Activated CD8-positive, alpha-beta T cell treated with anti-CD3 and anti-CD28 coated beads for 36 hours (primary cell): ENCODE data around the gene CAVIN2. TPM values are rescaled to one million over a fixed set of nuclear protein-coding genes. Genes with fewer than 3 reads are reported as not detected.

Experiments used
- ATAC-seq: fragments of 200-7000 bp; cut with Tn5 transposase; one replicate; pipeline ENCODE4 v1.10.0; 2021; ENCODE audit warnings: mild to moderate bottlenecking, moderate library complexity
- CTCF ChIA-PET: fragments of 350-600 bp; sonication (Branson Sonifier 250); formaldehyde crosslinking; loops from one replicate; lab custom pipeline; 2021; ENCODE audit warnings: antibody characterized with exemption; lab: Charles Lee
- POLR2A ChIA-PET: fragments of 350-600 bp; sonication (Branson Sonifier 250); formaldehyde crosslinking; loops from one replicate; lab custom pipeline; 2021; ENCODE audit warnings: antibody characterized with exemption; lab: Charles Lee
- DNase-seq: peaks from one replicate; pipeline ENCODE4 v3.0.0-alpha.2; 2020
- H3K27ac Mint-ChIP-seq: one replicate; pipeline ENCODE4 v1.8.0; 2021; ENCODE audit warnings: mild to moderate bottlenecking, mixed read lengths
- H3K27me3 Mint-ChIP-seq: one replicate; pipeline ENCODE4 v1.8.0; 2021; ENCODE audit warnings: mixed read lengths
- H3K36me3 Mint-ChIP-seq: one replicate; pipeline ENCODE4 v1.8.0; 2021; ENCODE audit warnings: low read depth, mixed read lengths
- H3K4me1 Mint-ChIP-seq: one replicate; pipeline ENCODE4 v1.8.0; 2021; ENCODE audit warnings: low read depth, mixed read lengths
- H3K4me3 Mint-ChIP-seq: one replicate; pipeline ENCODE4 v1.8.0; 2021; ENCODE audit warnings: mild to moderate bottlenecking, moderate library complexity, mixed read lengths
- H3K9me3 Mint-ChIP-seq: one replicate; pipeline ENCODE4 v1.8.0; 2021; ENCODE audit warnings: mixed read lengths
- intact Hi-C: fragments of 100-400 bp; cut with micrococcal nuclease; formaldehyde crosslinking; loops from one replicate; pipeline ENCODE4 v1.10.0; 2022
- total RNA-seq, 2 experiments: library from RNA; stranded (reverse); gene quantifications; one replicate each; pipeline ENCODE4 v1.2.3, GENCODE V29; 2021
- TF ChIP-seq, protein P1 (sequence below): fragments of 200-600 bp; IDR thresholded peaks from one replicate; pipeline ENCODE4 v1.8.0; 2022; ENCODE audit warnings: antibody characterized with exemption, mild to moderate bottlenecking

The CAVIN2 gene
- total RNA-seq, 2 experiments from 2014 or later, result not detected

DNA sequence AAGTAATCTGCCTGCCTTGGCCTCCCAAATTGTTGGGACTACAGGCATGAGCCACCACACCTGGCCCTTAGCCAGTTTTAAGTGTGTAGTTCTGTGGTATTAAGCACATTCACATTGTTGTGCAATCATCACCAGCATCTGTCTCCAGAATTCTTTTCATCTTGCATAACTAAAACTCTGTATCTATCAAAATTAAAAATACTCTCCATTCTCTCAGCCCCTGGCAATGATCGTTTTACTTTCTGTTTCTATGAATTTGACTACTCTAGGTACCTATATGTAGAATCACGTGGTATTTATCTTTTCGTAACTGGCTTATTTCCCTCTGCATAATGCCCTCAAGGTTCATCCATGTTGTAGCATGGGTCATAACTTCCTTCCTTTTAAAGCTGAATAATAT, 45.5 kb upstream of the CAVIN2 start:
- no peak for ATAC-seq
- TF ChIP-seq, protein P1, sequence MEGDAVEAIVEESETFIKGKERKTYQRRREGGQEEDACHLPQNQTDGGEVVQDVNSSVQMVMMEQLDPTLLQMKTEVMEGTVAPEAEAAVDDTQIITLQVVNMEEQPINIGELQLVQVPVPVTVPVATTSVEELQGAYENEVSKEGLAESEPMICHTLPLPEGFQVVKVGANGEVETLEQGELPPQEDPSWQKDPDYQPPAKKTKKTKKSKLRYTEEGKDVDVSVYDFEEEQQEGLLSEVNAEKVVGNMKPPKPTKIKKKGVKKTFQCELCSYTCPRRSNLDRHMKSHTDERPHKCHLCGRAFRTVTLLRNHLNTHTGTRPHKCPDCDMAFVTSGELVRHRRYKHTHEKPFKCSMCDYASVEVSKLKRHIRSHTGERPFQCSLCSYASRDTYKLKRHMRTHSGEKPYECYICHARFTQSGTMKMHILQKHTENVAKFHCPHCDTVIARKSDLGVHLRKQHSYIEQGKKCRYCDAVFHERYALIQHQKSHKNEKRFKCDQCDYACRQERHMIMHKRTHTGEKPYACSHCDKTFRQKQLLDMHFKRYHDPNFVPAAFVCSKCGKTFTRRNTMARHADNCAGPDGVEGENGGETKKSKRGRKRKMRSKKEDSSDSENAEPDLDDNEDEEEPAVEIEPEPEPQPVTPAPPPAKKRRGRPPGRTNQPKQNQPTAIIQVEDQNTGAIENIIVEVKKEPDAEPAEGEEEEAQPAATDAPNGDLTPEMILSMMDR, result no peak
- Mint-ChIP-seq H3K9me3 (no peaks in the 10 kb centered on the region), H3K4me1 (no peaks in the 10 kb centered on the region), H3K36me3 (no peaks in the 10 kb centered on the region), H3K4me3 (no peak overlapping the region), H3K27ac (no peak overlapping the region), H3K27me3 (peaks cover 3% of the 10 kb centered on the region)
- DNase-seq, result no peak
- POLR2A ChIA-PET, result no interaction called here
- intact Hi-C loops, result no loop called here
- CTCF ChIA-PET, result no interaction called here

GRCh38 chr2:191891656-191892055, 44.8 kb upstream of the CAVIN2 start:
- H3K4me3 Mint-ChIP-seq, result no peak overlapping the region
- H3K27me3 Mint-ChIP-seq, result peaks cover 3% of the 10 kb centered on the region

DNA sequence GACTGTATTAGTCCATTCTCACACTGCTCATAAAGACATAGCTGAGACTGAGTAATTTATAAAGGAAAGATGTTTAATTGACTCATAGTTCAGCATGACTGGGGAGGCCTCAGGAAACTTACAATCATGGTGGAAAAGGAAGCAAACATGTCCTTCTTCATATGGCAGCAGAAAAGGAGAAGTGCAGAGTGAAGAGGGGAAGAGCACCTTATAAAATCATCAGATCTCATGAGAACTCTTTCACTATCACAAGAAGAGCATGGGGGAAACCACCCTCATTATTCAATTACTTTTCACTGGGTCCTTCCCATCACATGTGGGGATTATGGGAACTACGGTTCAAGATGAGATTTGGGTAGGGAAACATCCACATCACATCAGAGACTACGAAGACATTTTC, 43.0 kb upstream of the CAVIN2 start:
- intact Hi-C loops, result no loop called here
- CTCF ChIA-PET, result interaction anchor here (1.4 kb wide), 1 partner anchor 273 kb away, joined by 3 read pairs; no protein-coding TSS in a partner anchor

More at GRCh38 chr2:191891656-191892055, 44.8 kb upstream of the CAVIN2 start:
- ChIA-PET CTCF (no interaction called here), POLR2A (no interaction called here)
- TF ChIP-seq, protein P1, result no peak
- Mint-ChIP-seq H3K9me3 (no peaks in the 10 kb centered on the region), H3K4me1 (no peaks in the 10 kb centered on the region), H3K27ac (no peak overlapping the region), H3K36me3 (no peaks in the 10 kb centered on the region)
- ATAC-seq, result no peak
- no peak for DNase-seq
- intact Hi-C loops, result no loop called here

GRCh38 chr2:191888400-191889166, 41.7 kb upstream of the CAVIN2 start:
- H3K9me3 Mint-ChIP-seq, result no peaks in the 10 kb centered on the region
- H3K27me3 Mint-ChIP-seq, result peaks cover 3% of the 10 kb centered on the region
- ChIA-PET POLR2A (no interaction called here), CTCF (no interaction called here)
- DNase-seq (no peak), ATAC-seq (no peak)
- intact Hi-C loops, result no loop called here
- no peaks in the 10 kb centered on the region for H3K4me1 Mint-ChIP-seq
- no peak overlapping the region for H3K4me3 Mint-ChIP-seq
- TF ChIP-seq, protein P1, result no peak
- no peaks in the 10 kb centered on the region for H3K36me3 Mint-ChIP-seq
- no peak overlapping the region for H3K27ac Mint-ChIP-seq

More for the DNA sequence above, 43.0 kb upstream of the CAVIN2 start:
- DNase-seq (no peak), ATAC-seq (no peak)
- POLR2A ChIA-PET, result no interaction called here
- no peak overlapping the region for H3K4me3 Mint-ChIP-seq
- H3K9me3 Mint-ChIP-seq, result no peaks in the 10 kb centered on the region
- peaks cover 3% of the 10 kb centered on the region for H3K27me3 Mint-ChIP-seq
- TF ChIP-seq, protein P1, result no peak
- H3K27ac Mint-ChIP-seq, result no peak overlapping the region
- H3K36me3 Mint-ChIP-seq, result no peaks in the 10 kb centered on the region
- no peaks in the 10 kb centered on the region for H3K4me1 Mint-ChIP-seq

GRCh38 chr2:191885650-191886049, 38.8 kb upstream of the CAVIN2 start:
- ATAC-seq, result no peak
- H3K9me3 Mint-ChIP-seq, result no peaks in the 10 kb centered on the region
- H3K36me3 Mint-ChIP-seq, result no peaks in the 10 kb centered on the region
- no peak for DNase-seq
- no peak overlapping the region for H3K4me3 Mint-ChIP-seq
- H3K4me1 Mint-ChIP-seq, result no peaks in the 10 kb centered on the region
- POLR2A ChIA-PET, result no interaction called here
- H3K27ac Mint-ChIP-seq, result no peak overlapping the region
- TF ChIP-seq, protein P1, result no peak
- intact Hi-C loops, result no loop called here
- CTCF ChIA-PET, result no interaction called here
- no peaks in the 10 kb centered on the region for H3K27me3 Mint-ChIP-seq
